IMR-90 (cell line): Measurements from ENCODE around the gene DGLUCY. TPM values are rescaled to one million over a fixed set of nuclear protein-coding genes. Genes with fewer than 3 reads are reported as not detected.

Source experiments
- ATAC-seq: fragments of 200-7000 bp; cut with Tn5 transposase; 2 replicates; pipeline ENCODE4 v1.9.1; 2020; ENCODE audit warnings: low read depth, mild to moderate bottlenecking, moderate library complexity
- BruUV-seq: library from RNA; stranded (reverse); fragments of 400-500 nt; replicated peaks from 2 replicates; lab custom pipeline; 2021; lab: Mats Ljungman, UMichigan
- CTCF ChIA-PET: fragments of 300-600 bp; formaldehyde crosslinking; extraction: SDS; loops from one replicate; lab custom pipeline; 2021; ENCODE audit warnings: antibody characterized with exemption; lab: Yijun Ruan, JAX
- POLR2A ChIA-PET: fragments of 300-600 bp; sonication (Branson Sonifier 250); formaldehyde crosslinking; loops from one replicate; lab custom pipeline; 2022; ENCODE audit warnings: antibody characterized with exemption; ENCODE audit not compliant: unreplicated experiment; lab: Charles Lee
- DNase-seq: peaks from one replicate; pipeline ENCODE4 v3.0.0; 2013
- H2AFZ ChIP-seq: replicated peaks from 2 replicates; pipeline ENCODE3; 2013; ENCODE audit warnings: low read length, mild to moderate bottlenecking; ENCODE audit not compliant: poor library complexity
- H2AK5ac ChIP-seq: 2 replicates; pipeline ENCODE4 v1.6.1; 2013; ENCODE audit warnings: low read depth, low read length, inconsistent platforms
- H2AK9ac ChIP-seq: replicated peaks from 2 replicates; pipeline ENCODE3; 2013; ENCODE audit warnings: mild to moderate bottlenecking, low read depth, low read length, moderate library complexity; ENCODE audit not compliant: poor library complexity
- H2BK120ac ChIP-seq: 2 replicates; pipeline ENCODE4 v1.6.1; 2013; ENCODE audit warnings: low read depth, low read length, inconsistent platforms
- H2BK15ac ChIP-seq: 3 replicates; pipeline ENCODE4 v1.6.1; 2013; ENCODE audit warnings: low read depth, low read length, inconsistent platforms
- H2BK20ac ChIP-seq: 2 replicates; pipeline ENCODE4 v1.6.1; 2013; ENCODE audit warnings: low read depth, mild to moderate bottlenecking, inconsistent platforms, low read length, moderate library complexity
- H2BK5ac ChIP-seq: 2 replicates; pipeline ENCODE4 v1.6.1; 2013; ENCODE audit warnings: mild to moderate bottlenecking, low read depth, low read length, inconsistent platforms; ENCODE audit not compliant: poor library complexity, severe bottlenecking
- H3K14ac ChIP-seq: replicated peaks from 2 replicates; pipeline ENCODE4 v1.6.1; 2013; ENCODE audit warnings: low read depth, low read length, inconsistent platforms
- H3K18ac ChIP-seq: 2 replicates; pipeline ENCODE4 v1.6.1; 2013; ENCODE audit warnings: low read depth, low read length, control low read depth
- H3K23ac ChIP-seq: 2 replicates; pipeline ENCODE4 v1.6.1; 2013; ENCODE audit warnings: low read depth, low read length, inconsistent platforms
- H3K27ac ChIP-seq: 2 replicates; pipeline ENCODE4 v1.5.1; 2013; ENCODE audit warnings: mild to moderate bottlenecking, control low read depth, low read length; ENCODE audit not compliant: insufficient read depth
- H3K27me3 ChIP-seq: 2 replicates; pipeline ENCODE4 v1.6.1; 2013; ENCODE audit warnings: low read length; ENCODE audit not compliant: control insufficient read depth, insufficient read depth
- H3K36me3 ChIP-seq: 2 replicates; pipeline ENCODE4 v1.6.1; 2013; ENCODE audit warnings: low read length, mixed read lengths; ENCODE audit not compliant: control insufficient read depth, insufficient read depth
- H3K4ac ChIP-seq: 2 replicates; pipeline ENCODE4 v1.6.1; 2013; ENCODE audit warnings: low read depth, low read length, inconsistent platforms
- H3K4me1 ChIP-seq: 2 replicates; pipeline ENCODE4 v1.6.1; 2013; ENCODE audit warnings: low read length, mixed read lengths; ENCODE audit not compliant: control insufficient read depth, insufficient read depth
- H3K4me2 ChIP-seq: 2 replicates; pipeline ENCODE4 v1.6.1; 2013; ENCODE audit warnings: low read depth, mild to moderate bottlenecking, control low read depth, low read length, moderate library complexity
- H3K4me3 ChIP-seq: 2 replicates; pipeline ENCODE4 v1.5.1; 2013; ENCODE audit warnings: low read depth, mild to moderate bottlenecking, control low read depth, low read length, moderate library complexity; ENCODE audit not compliant: insufficient read depth
- H3K56ac ChIP-seq: 2 replicates; pipeline ENCODE4 v1.6.1; 2013; ENCODE audit warnings: low read length, inconsistent platforms; ENCODE audit not compliant: insufficient read depth; ENCODE audit errors: extremely low read depth
- H3K79me1 ChIP-seq, 2 experiments: 2 replicates each; pipeline ENCODE4 v1.6.1; 2013; ENCODE audit warnings: low read length in 2 of 2, inconsistent platforms in 1 of 2, low read depth in 1 of 2
- H3K9ac ChIP-seq: 2 replicates; pipeline ENCODE4 v1.6.1; 2013; ENCODE audit warnings: low read depth, low read length, control low read depth
- H3K9me1 ChIP-seq: 2 replicates; pipeline ENCODE4 v1.6.1; 2013; ENCODE audit warnings: low read length, inconsistent platforms; ENCODE audit not compliant: insufficient read depth
- H3K9me3 ChIP-seq: 2 replicates; pipeline ENCODE4 v1.6.1; 2013; ENCODE audit warnings: low read length; ENCODE audit not compliant: control insufficient read depth, insufficient read depth
- H4K20me1 ChIP-seq: 2 replicates; pipeline ENCODE4 v1.6.1; 2013; ENCODE audit warnings: low read length, inconsistent platforms; ENCODE audit not compliant: insufficient read depth
- H4K5ac ChIP-seq: 2 replicates; pipeline ENCODE4 v1.6.1; 2013; ENCODE audit warnings: mild to moderate bottlenecking, low read depth, low read length, control low read depth
- H4K8ac ChIP-seq, 2 experiments: 2 replicates each; pipeline ENCODE4 v1.6.1; 2013; ENCODE audit warnings: low read depth in 2 of 2, low read length in 2 of 2, control low read depth in 1 of 2, inconsistent platforms in 1 of 2
- H4K91ac ChIP-seq: 2 replicates; pipeline ENCODE4 v1.6.1; 2013; ENCODE audit warnings: low read depth, low read length, inconsistent platforms; ENCODE audit not compliant: insufficient read depth
- BHLHE40 ChIP-seq: fragments of 150-350 bp; IDR thresholded peaks from 2 replicates; pipeline ENCODE4 v1.6.1; 2016; ENCODE audit warnings: mild to moderate bottlenecking, low read depth, low read length
- CEBPB ChIP-seq: IDR thresholded peaks from 2 replicates; pipeline ENCODE4 v1.6.1; 2012; ENCODE audit warnings: low read depth, low read length, improper control_type of control experiment
- CHD1 ChIP-seq: IDR thresholded peaks from 2 replicates; pipeline ENCODE4 v1.6.1; 2012; ENCODE audit warnings: low read depth, low read length, improper control_type of control experiment
- FOS ChIP-seq: fragments of 150-350 bp; IDR thresholded peaks from 2 replicates; pipeline ENCODE4 v1.6.1; 2016; ENCODE audit warnings: low read depth, low read length
- MAZ ChIP-seq: IDR thresholded peaks from 2 replicates; pipeline ENCODE4 v1.6.1; 2012; ENCODE audit warnings: low read depth, mild to moderate bottlenecking, low read length, improper control_type of control experiment, moderate library complexity, borderline replicate concordance
- POLR2A ChIP-seq: IDR thresholded peaks from 2 replicates; pipeline ENCODE4 v1.6.1; 2012; ENCODE audit warnings: mild to moderate bottlenecking, low read depth, low read length
- RCOR1 ChIP-seq: IDR thresholded peaks from 2 replicates; pipeline ENCODE4 v1.6.1; 2012; ENCODE audit warnings: mild to moderate bottlenecking, low read length, improper control_type of control experiment; ENCODE audit not compliant: insufficient replicate concordance
- SMC3 ChIP-seq: fragments of 150-350 bp; IDR thresholded peaks from 2 replicates; pipeline ENCODE4 v1.6.1; 2016; ENCODE audit warnings: low read depth, mild to moderate bottlenecking, antibody characterized with exemption, low read length, moderate library complexity
- USF2 ChIP-seq: fragments of 150-350 bp; IDR thresholded peaks from 2 replicates; pipeline ENCODE4 v1.6.1; 2017; ENCODE audit warnings: mild to moderate bottlenecking, antibody characterized with exemption, low read length, low read depth
- WGBS, 2 experiments: methylation state at CpG; one replicate each; pipeline versions ENCODE4 v1.1.5 to v1.1.7; 2013; ENCODE audit warnings: missing lambda C conversion rate in 2 of 2; ENCODE audit not compliant: insufficient read length in 1 of 2; ENCODE audit errors: extremely low coverage in 2 of 2; 5-methylcytosine and 5-hydroxymethylcytosine counted together
- dilution Hi-C: fragments of 300-500 bp; cut with HindIII; formaldehyde crosslinking; loops from one replicate; pipeline ENCODE4 v1.14.3; 2018; ENCODE audit warnings: low sequenced_read_pairs; ENCODE audit not compliant: unreplicated experiment
- in situ Hi-C: fragments of 300-500 bp; cut with MboI; formaldehyde crosslinking; loops from 3 replicates; pipeline ENCODE4 v1.14.3; 2019; ENCODE audit warnings: low sequenced_read_pairs, inconsistent platforms, mixed read lengths
- intact Hi-C: fragments of 100-400 bp; cut with micrococcal nuclease; formaldehyde crosslinking; loops from 2 replicates; pipeline ENCODE4 v1.10.0; 2022
- polyA plus RNA-seq, 3 experiments: library from polyadenylated mRNA; depleted of rRNA; stranded (reverse); fragments of >200 nt; gene quantifications; 2 replicates each; pipeline ENCODE4 v1.2.3, GENCODE V29; 2012; ENCODE audit warnings: low replicate concordance in 1 of 3
- total RNA-seq: library from RNA; depleted of rRNA; stranded (reverse); fragments of >200 nt; gene quantifications from 2 replicates; pipeline ENCODE4 v1.2.3, GENCODE V29; 2012
- TF ChIP-seq, protein P1 (sequence below): fragments of 150-350 bp; IDR thresholded peaks from 2 replicates; pipeline ENCODE4 v1.6.1; 2016; ENCODE audit warnings: low read depth, mild to moderate bottlenecking, low read length, moderate library complexity, borderline replicate concordance

The DGLUCY gene
- total and polyA plus RNA-seq, 2 of the 4 experiments (the other 2 are of a cell fraction): 8.5 to 13.3 TPM

- ChIA-PET CTCF (no interaction called here), POLR2A (no interaction called here)
- no peak for ATAC-seq
- no peak overlapping the region for H3K4me3 ChIP-seq
- H2AK9ac ChIP-seq: no peak overlapping the region
- no peak overlapping the region for H4K5ac ChIP-seq
- H2BK15ac ChIP-seq: 0 out of 3 replicates have a peak overlapping the region, but pooled peaks have one; percentile 16
- TF ChIP-seq, protein P1, sequence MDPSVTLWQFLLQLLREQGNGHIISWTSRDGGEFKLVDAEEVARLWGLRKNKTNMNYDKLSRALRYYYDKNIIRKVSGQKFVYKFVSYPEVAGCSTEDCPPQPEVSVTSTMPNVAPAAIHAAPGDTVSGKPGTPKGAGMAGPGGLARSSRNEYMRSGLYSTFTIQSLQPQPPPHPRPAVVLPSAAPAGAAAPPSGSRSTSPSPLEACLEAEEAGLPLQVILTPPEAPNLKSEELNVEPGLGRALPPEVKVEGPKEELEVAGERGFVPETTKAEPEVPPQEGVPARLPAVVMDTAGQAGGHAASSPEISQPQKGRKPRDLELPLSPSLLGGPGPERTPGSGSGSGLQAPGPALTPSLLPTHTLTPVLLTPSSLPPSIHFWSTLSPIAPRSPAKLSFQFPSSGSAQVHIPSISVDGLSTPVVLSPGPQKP: no peak
- TF ChIP-seq USF2 (no peak), CHD1 (no peak), POLR2A (no peak), MAZ (no peak), FOS (no peak), BHLHE40 (no peak), CEBPB (no peak), SMC3 (no peak), RCOR1 (no peak)
- no peak overlapping the region for H2BK120ac ChIP-seq
- no peak overlapping the region for H3K23ac ChIP-seq
- H4K20me1 ChIP-seq: peaks cover 3% of the 10 kb centered on the region; the same call in 1 of the 2 replicates
- H3K9me3 ChIP-seq: no peaks in the 10 kb centered on the region
- peaks cover 16% of the 10 kb centered on the region for H3K27me3 ChIP-seq
- H3K36me3 ChIP-seq: peaks cover 3% of the 10 kb centered on the region; the same call in 1 of the 2 replicates
- no peak overlapping the region for H4K8ac ChIP-seq
- no peak overlapping the region for H3K27ac ChIP-seq
- WGBS, 2 experiments: no CpG with 5 or more reads among the region's 9 CpGs
- no peak overlapping the region; the same call in 1 of the 2 replicates for H4K91ac ChIP-seq
- no peak overlapping the region for H2AFZ ChIP-seq
- in situ Hi-C loops (loop anchor here (25.0 kb wide), 2 partner anchors 766 to 866 kb away; partner anchors contain the start of gene CALM1), dilution Hi-C loops (no loop called here), intact Hi-C loops (no loop called here)
- no peak overlapping the region for H2BK20ac ChIP-seq
- no peak overlapping the region for H3K9ac ChIP-seq
- H2AK5ac ChIP-seq: no peak overlapping the region
- H3K9me1 ChIP-seq: no peaks in the 10 kb centered on the region; the same call in 1 of the 2 replicates
- no peak for DNase-seq
- peaks cover 15% of the 10 kb centered on the region for H3K4me1 ChIP-seq
- H3K4ac ChIP-seq: no peak overlapping the region
- H3K56ac ChIP-seq: no peak overlapping the region
- no peaks in the 10 kb centered on the region for H3K79me1 ChIP-seq
- H2BK5ac ChIP-seq: no peak overlapping the region
- no peak overlapping the region for H3K4me2 ChIP-seq
- no peak overlapping the region for H3K14ac ChIP-seq
- H3K18ac ChIP-seq: no peak overlapping the region
- no TSS peak for BruUV-seq
These were observed 39.5 kb downstream of the DGLUCY start for GRCh38 chr14:91153360-91153759.
